Stimulated activated naive B cell treated with anti-CD40 and anti-IgM and Interleukin-4, amounts not matched to agents 10 μg/mL and 1 μg/mL and 100 μg/mL, for 72 hours (primary cell): ENCODE data around the gene TPI1.

Experiments
- ATAC-seq, 2 donors: fragments of 150-1000 bp; cut with Tn5 transposase; replicated peaks; 2 replicates each; pipeline ENCODE4 v1.10.0; 2021; ENCODE audit warnings: moderate library complexity in 1 of 2
- DNase-seq: peaks from one replicate; pipeline ENCODE4 v3.0.0; 2021
- H3K27ac Mint-ChIP-seq: one replicate; pipeline ENCODE4 v1.8.0; 2022; ENCODE audit warnings: mild to moderate bottlenecking, mixed read lengths
- H3K27me3 Mint-ChIP-seq, 2 donors: one replicate each; pipeline ENCODE4 v1.8.0; 2022; ENCODE audit warnings: mixed read lengths in 2 of 2
- H3K36me3 Mint-ChIP-seq, 2 donors: one replicate each; pipeline ENCODE4 v1.8.0; 2022; ENCODE audit warnings: mixed read lengths in 2 of 2, mild to moderate bottlenecking in 1 of 2
- H3K4me1 Mint-ChIP-seq, 2 donors: one replicate each; pipeline ENCODE4 v1.8.0; 2022; ENCODE audit warnings: mixed read lengths in 2 of 2, mild to moderate bottlenecking in 1 of 2
- H3K4me3 Mint-ChIP-seq, 2 donors: one replicate each; pipeline ENCODE4 v1.8.0; 2022; ENCODE audit warnings: mild to moderate bottlenecking in 2 of 2, mixed read lengths in 2 of 2, moderate library complexity in 1 of 2
- H3K9me3 Mint-ChIP-seq, 2 donors: one replicate each; pipeline ENCODE4 v1.8.0; 2022; ENCODE audit warnings: mixed read lengths in 2 of 2, mild to moderate bottlenecking in 1 of 2

TPI1 gene

GRCh38 chr12:6867413-6868210 is at the start of gene TPI1:
Gene TPI1, plus strand, starts transcription at chr12:6867531. Its CDS starts 36 bp downstream, at chr12:6867567.
- Mint-ChIP-seq H3K36me3 (peaks cover 59 to 82% of the 10 kb centered on the region in 2 donors), H3K4me1 (peaks cover 48 to 58% of the 10 kb centered on the region in 2 donors), H3K4me3 (peak within 1 kb of the TSS; percentile 96 to 97), H3K27ac (peak within 1 kb of the TSS; percentile 99), H3K27me3 (no peaks in the 10 kb centered on the region), H3K9me3 (no peaks in the 10 kb centered on the region)
- peak; percentile 70 for DNase-seq
- peak; percentile 81 to 85 for ATAC-seq

GRCh38 chr12:6817662-6818157 is 49.6 kb upstream of the TPI1 start:
- H3K27ac Mint-ChIP-seq = no peak overlapping the region
- peaks cover 12 to 18% of the 10 kb centered on the region in 2 donors for H3K4me1 Mint-ChIP-seq
- H3K27me3 Mint-ChIP-seq = peaks cover 44 to 72% of the 10 kb centered on the region in 2 donors
- no peak overlapping the region for H3K4me3 Mint-ChIP-seq
- DNase-seq (no peak), ATAC-seq (no peak)
- peaks cover 0 to 1% of the 10 kb centered on the region in 2 donors for H3K36me3 Mint-ChIP-seq
- H3K9me3 Mint-ChIP-seq = no peaks in the 10 kb centered on the region

GRCh38 chr12:6818222-6818621 is 49.1 kb upstream of the TPI1 start:
- Mint-ChIP-seq H3K4me1 (peaks cover 13 to 16% of the 10 kb centered on the region in 2 donors), H3K9me3 (no peaks in the 10 kb centered on the region), H3K27me3 (peaks cover 49 to 77% of the 10 kb centered on the region in 2 donors), H3K36me3 (peaks cover 0 to 1% of the 10 kb centered on the region in 2 donors), H3K4me3 (no peak overlapping the region), H3K27ac (no peak overlapping the region)
- ATAC-seq (no peak), DNase-seq (no peak)

- Mint-ChIP-seq H3K27me3 (peaks cover 53 to 81% of the 10 kb centered on the region in 2 donors), H3K27ac (no peak overlapping the region), H3K9me3 (no peaks in the 10 kb centered on the region), H3K4me3 (no peak overlapping the region), H3K36me3 (peaks cover 0 to 1% of the 10 kb centered on the region in 2 donors), H3K4me1 (peaks cover 13 to 16% of the 10 kb centered on the region in 2 donors)
- no peak for DNase-seq
- ATAC-seq = no peak
These were observed 48.7 kb upstream of the TPI1 start for GRCh38 chr12:6818645-6819044.

- no peak overlapping the region for H3K4me3 Mint-ChIP-seq
- H3K27me3 Mint-ChIP-seq = peaks cover 53 to 82% of the 10 kb centered on the region in 2 donors
- peaks cover 13 to 16% of the 10 kb centered on the region in 2 donors for H3K4me1 Mint-ChIP-seq
- no peak overlapping the region for H3K27ac Mint-ChIP-seq
- H3K9me3 Mint-ChIP-seq = no peaks in the 10 kb centered on the region
- H3K36me3 Mint-ChIP-seq = peaks cover 0 to 1% of the 10 kb centered on the region in 2 donors
- DNase-seq = no peak
- ATAC-seq = no peak
These were observed 48.0 kb upstream of the TPI1 start for GRCh38 chr12:6819106-6820030.

GRCh38 chr12:6820166-6820565 is 47.2 kb upstream of the TPI1 start:
- H3K36me3 Mint-ChIP-seq = peaks cover 0 to 1% of the 10 kb centered on the region in 2 donors
- H3K4me3 Mint-ChIP-seq = no peak overlapping the region
- H3K9me3 Mint-ChIP-seq = no peaks in the 10 kb centered on the region
- H3K27me3 Mint-ChIP-seq = peaks cover 58 to 82% of the 10 kb centered on the region in 2 donors
- no peak for DNase-seq
- H3K27ac Mint-ChIP-seq = no peak overlapping the region
- H3K4me1 Mint-ChIP-seq = peaks cover 13 to 16% of the 10 kb centered on the region in 2 donors
- no peak for ATAC-seq

GRCh38 chr12:6821591-6822425 is 45.5 kb upstream of the TPI1 start, which contains the start of gene GPR162:
Gene GPR162, plus strand, starts transcription at chr12:6821821. Its CDS starts 2,078 bp downstream, at chr12:6823899.
- Mint-ChIP-seq H3K27me3 (peaks cover 64 to 89% of the 10 kb centered on the region in 2 donors), H3K27ac (no peak within 1 kb of the TSS), H3K4me1 (peaks cover 18 to 21% of the 10 kb centered on the region in 2 donors), H3K4me3 (peak within 1 kb of the TSS; percentile 39 to 43), H3K36me3 (peaks cover 0 to 1% of the 10 kb centered on the region in 2 donors), H3K9me3 (no peaks in the 10 kb centered on the region)
- ATAC-seq (no peak), DNase-seq (no peak)

- Mint-ChIP-seq H3K27ac (no peak overlapping the region), H3K4me1 (peaks cover 22 to 27% of the 10 kb centered on the region in 2 donors), H3K36me3 (peaks cover 0 to 1% of the 10 kb centered on the region in 2 donors), H3K4me3 (no peak overlapping the region), H3K9me3 (no peaks in the 10 kb centered on the region), H3K27me3 (peaks cover 69 to 94% of the 10 kb centered on the region in 2 donors)
- DNase-seq (no peak), ATAC-seq (no peak)
These were observed 44.8 kb upstream of the TPI1 start for GRCh38 chr12:6822426-6823135.

GRCh38 chr12:6823182-6824084 is 43.9 kb upstream of the TPI1 start:
- ATAC-seq (no peak), DNase-seq (no peak)
- Mint-ChIP-seq H3K4me1 (peaks cover 25 to 35% of the 10 kb centered on the region in 2 donors), H3K27ac (no peak overlapping the region), H3K9me3 (no peaks in the 10 kb centered on the region), H3K36me3 (peaks cover 0 to 1% of the 10 kb centered on the region in 2 donors), H3K27me3 (peaks cover 72 to 96% of the 10 kb centered on the region in 2 donors), H3K4me3 (no peak overlapping the region)

- Mint-ChIP-seq H3K4me1 (peaks cover 30 to 41% of the 10 kb centered on the region in 2 donors), H3K27ac (no peak overlapping the region), H3K9me3 (no peaks in the 10 kb centered on the region), H3K27me3 (peaks cover 78 to 94% of the 10 kb centered on the region in 2 donors), H3K36me3 (peaks cover 0 to 1% of the 10 kb centered on the region in 2 donors), H3K4me3 (no peak overlapping the region)
- no peak for DNase-seq
- ATAC-seq = no peak
These were observed 43.1 kb upstream of the TPI1 start for GRCh38 chr12:6824085-6824775.

GRCh38 chr12:6824901-6825381 is 42.4 kb upstream of the TPI1 start:
- Mint-ChIP-seq H3K27me3 (peaks cover 82 to 94% of the 10 kb centered on the region in 2 donors), H3K36me3 (peaks cover 0 to 1% of the 10 kb centered on the region in 2 donors), H3K9me3 (no peaks in the 10 kb centered on the region), H3K4me1 (peaks cover 33 to 46% of the 10 kb centered on the region in 2 donors), H3K4me3 (no peak overlapping the region), H3K27ac (no peak overlapping the region)
- ATAC-seq (no peak), DNase-seq (no peak)
